Uterus (tissue), 2 donors: ENCODE data around the gene ATP10A.

Source experiments
- CTCF ChIP-seq, 4 experiments: fragments of 200-600 bp in 2 of 4; fragments of 450-650 bp in 2 of 4; sonication (generic) in 2 of 4; IDR thresholded peaks; one replicate each; pipeline ENCODE4 v1.5.1; 2016 to 2019; ENCODE audit warnings: antibody characterized with exemption in 4 of 4, mild to moderate bottlenecking in 2 of 4, moderate library complexity in 1 of 4
- POLR2A ChIP-seq, 2 donors: fragments of 450-650 bp; IDR thresholded peaks; one replicate each; pipeline ENCODE4 v1.6.1; 2016; ENCODE audit warnings: antibody characterized with exemption in 2 of 2, mild to moderate bottlenecking in 1 of 2, moderate library complexity in 1 of 2

GRCh38 chr15:25689592-25689991, 173.5 kb downstream of the ATP10A start:
- no peak for TF ChIP-seq CTCF (IDR thresholded peaks at IDR 0.05)
- no peak for TF ChIP-seq POLR2A (IDR thresholded peaks at IDR 0.05)
